Heart left ventricle (tissue), 16 donors: ENCODE measurements around the gene TAP2. TPM values are rescaled to one million over a fixed set of nuclear protein-coding genes. Genes with fewer than 3 reads are reported as not detected.

Experiments used
- ATAC-seq, 4 donors: fragments of 200-7000 bp; cut with Tn5 transposase; one replicate each; pipeline ENCODE4 v1.9.1; 2020 to 2022; ENCODE audit warnings: moderate library complexity in 4 of 4, mild to moderate bottlenecking in 3 of 4, moderate number of reproducible peaks in 1 of 4
- DNase-seq, 5 donors: peaks; one replicate each; pipeline ENCODE4 v3.0.0-alpha.2; 2020
- H3K27ac ChIP-seq, 12 donors: fragments of 200-600 bp; sonication (generic) in 4 of 12; one replicate each; pipeline versions ENCODE4 v1.5.0 to v1.8.0; 2016 to 2022; ENCODE audit warnings: mild to moderate bottlenecking in 2 of 12
- H3K27me3 ChIP-seq, 9 donors: fragments of 200-600 bp; sonication (generic) in 2 of 9; one replicate each; pipeline versions ENCODE4 v1.5.1 to v1.8.0; 2016 to 2022; ENCODE audit warnings: mild to moderate bottlenecking in 3 of 9
- H3K36me3 ChIP-seq, 9 donors: fragments of 200-600 bp; sonication (generic) in 2 of 9; one replicate each; pipeline versions ENCODE4 v1.5.0 to v1.8.0; 2018 to 2022; ENCODE audit warnings: mild to moderate bottlenecking in 2 of 9
- H3K4me1 ChIP-seq, 12 donors: fragments of 200-600 bp; sonication (generic) in 4 of 12; one replicate each; pipeline versions ENCODE4 v1.5.0 to v1.8.0; 2016 to 2022; ENCODE audit warnings: mild to moderate bottlenecking in 3 of 12
- H3K4me3 ChIP-seq, 12 donors: fragments of 200-600 bp; sonication (generic) in 4 of 12; one replicate each; pipeline versions ENCODE4 v1.5.0 to v1.8.0; 2017 to 2022; ENCODE audit warnings: mild to moderate bottlenecking in 9 of 12, moderate library complexity in 4 of 12
- H3K9me3 ChIP-seq, 12 donors: fragments of 200-600 bp; sonication (generic) in 4 of 12; one replicate each; pipeline versions ENCODE4 v1.5.0 to v1.8.0; 2016 to 2022; ENCODE audit warnings: mild to moderate bottlenecking in 1 of 12
- CTCF ChIP-seq, 12 donors: fragments of 200-600 bp; sonication (generic) in 4 of 12; IDR thresholded peaks; one replicate each; pipeline versions ENCODE4 v1.5.0 to v1.8.0; 2018 to 2022; ENCODE audit warnings: antibody characterized with exemption in 12 of 12, mild to moderate bottlenecking in 5 of 12
- POLR2A ChIP-seq, 2 donors: fragments of 450-650 bp; IDR thresholded peaks; one replicate each; pipeline ENCODE4 v1.6.1; 2017; ENCODE audit warnings: antibody characterized with exemption in 2 of 2, mild to moderate bottlenecking in 2 of 2, moderate library complexity in 2 of 2
- WGBS, 4 donors: extraction: QIAGEN DNeasy Blood & Tissue Kit in 2 of 4; methylation state at CpG; one replicate each; pipeline versions ENCODE4 v1.1.5 to v1.1.7; 2013 to 2018; 5-methylcytosine and 5-hydroxymethylcytosine counted together
- intact Hi-C, 10 donors: fragments of 100-400 bp; cut with DNase I; formaldehyde crosslinking; loops; one replicate each; pipeline versions ENCODE4 v1.11.1 to v1.14.2; 2022
- polyA plus RNA-seq, 2 donors: library from polyadenylated mRNA; stranded (reverse); fragments of 200-250 nt; gene quantifications; one replicate each; pipeline ENCODE4 v1.2.3, GENCODE V29; 2013
- total RNA-seq, 9 donors: library from RNA; depleted of rRNA in 2 of 9; stranded (reverse); fragments of >200 nt in 2 of 9; fragmentation: NEBNext Ultra II Directional in 3 of 9; extraction: Animal tissue kit (Norgen Biotek cat#: 25700) in 3 of 9; gene quantifications; one replicate each; pipeline versions ENCODE4 v1.1.0 to v1.2.4, GENCODE V29; 2016 to 2023
- donor health status: ischemic (EF 13 %, LVEDD 7.1; RV severe dilation, severe dysfunction).
- donor health status: healthy with polysubstance abuse.
- donor health status: DM: no; HTN: yes; CAD: no.
- donor health status: DM: no; HTN: no; CAD: no.
- donor health status: ischemic (EF 25% LVEDD 6.9; RV normal size, moderate dysfunction).
- donor health status: ischemic (EF 25% LVEDD 5.7; RV mildly dilated, moderate dysfunction).
- donor health status: healthy.
- donor health status: DM: yes; HTN: yes; CAD: no.
- donor health status: ischemic (EF 35%, LVEDD 5.7; RV mildly dilated, moderate dysfunction).
- donor health status: nonischemic (EF 11% LVEDD 7.7; RV severe dilation, severe dysfunction).
- donor health status: DM: yes; HTN: yes; CAD: no.
- donor health status: PGD.
- donor health status: ischemic (EF 29% LVEDD 5.4; RV normal size, mild dysfunction).
- donor health status: nonischemic (EF 23%, LVEDD 6.1; RV moderate dilation, normal function).

The TAP2 gene
- total and polyA plus RNA-seq, 11 donors: 5.4 to 107 (median 12.6) TPM

DNA sequence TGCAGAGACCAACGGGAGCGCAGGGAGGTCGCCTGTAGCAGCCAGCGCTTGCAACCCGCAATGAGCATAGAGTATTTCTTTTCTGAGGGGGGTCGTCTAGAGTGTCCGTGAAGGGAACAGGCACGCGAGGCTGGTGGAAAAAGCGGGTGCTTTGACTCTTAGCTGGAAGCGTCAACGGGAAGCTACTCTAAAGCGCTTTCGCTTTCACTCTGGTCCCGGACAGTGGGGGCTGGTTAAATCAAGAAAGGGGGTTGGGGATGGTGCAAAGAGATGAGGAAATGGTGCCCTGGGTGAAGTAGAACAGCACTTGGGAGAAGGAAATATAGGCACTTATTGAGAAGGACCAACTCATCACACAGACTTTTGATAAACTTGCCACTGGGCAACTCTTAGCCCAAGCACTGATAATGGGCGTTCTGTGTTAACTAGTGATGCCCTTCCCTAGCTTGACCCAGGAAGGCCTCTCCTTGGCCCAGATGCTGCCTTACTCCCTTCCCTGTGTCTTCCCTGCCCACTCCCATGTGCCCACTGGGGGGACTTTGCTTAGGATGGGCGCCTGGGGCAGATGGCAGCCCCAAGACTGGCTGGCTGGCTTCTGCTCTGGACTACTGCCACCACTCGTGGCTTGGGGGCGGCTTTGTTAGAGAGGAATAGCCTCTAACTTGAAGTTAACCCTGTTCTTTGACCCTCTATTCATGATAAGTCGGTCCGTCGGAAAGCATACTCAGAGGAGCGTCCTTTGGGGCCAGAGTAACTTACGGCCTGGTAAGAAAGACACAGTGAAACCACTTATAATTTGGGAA, 16.0 kb upstream of the TAP2 start:
- peak in 4 of 5 donors; percentile 47 to 67 (median 54) for DNase-seq
- H3K4me3 ChIP-seq: peak overlapping the region; percentile 69 to 99 (median 90)
- H3K4me1 ChIP-seq: peaks cover 0 to 71% (median 24%) of the 10 kb centered on the region in 12 donors
- TF ChIP-seq POLR2A (IDR thresholded peaks at IDR 0.05) (no peak), CTCF (IDR thresholded peaks at IDR 0.05) (no peak)
- no peaks in the 10 kb centered on the region for H3K9me3 ChIP-seq
- H3K27me3 ChIP-seq: no peaks in the 10 kb centered on the region
- H3K36me3 ChIP-seq: peaks cover 0 to 65% (median 51%) of the 10 kb centered on the region in 9 donors
- intact Hi-C loops: loop anchor here in 5 of 10 donors (1.0 to 2.0 kb wide), 2 partner anchors 16 kb away; partner anchors contain the start of gene TAP2 (in 5 of the 5)
- peak overlapping the region; percentile 90 to 100 (median 99) for H3K27ac ChIP-seq
- WGBS, 4 donors: 13 to 17% (median 16%) methylated on average over 23 to 24 of the region's 24 CpGs
- ATAC-seq: peak; percentile 3 to 53 (median 20)

DNA sequence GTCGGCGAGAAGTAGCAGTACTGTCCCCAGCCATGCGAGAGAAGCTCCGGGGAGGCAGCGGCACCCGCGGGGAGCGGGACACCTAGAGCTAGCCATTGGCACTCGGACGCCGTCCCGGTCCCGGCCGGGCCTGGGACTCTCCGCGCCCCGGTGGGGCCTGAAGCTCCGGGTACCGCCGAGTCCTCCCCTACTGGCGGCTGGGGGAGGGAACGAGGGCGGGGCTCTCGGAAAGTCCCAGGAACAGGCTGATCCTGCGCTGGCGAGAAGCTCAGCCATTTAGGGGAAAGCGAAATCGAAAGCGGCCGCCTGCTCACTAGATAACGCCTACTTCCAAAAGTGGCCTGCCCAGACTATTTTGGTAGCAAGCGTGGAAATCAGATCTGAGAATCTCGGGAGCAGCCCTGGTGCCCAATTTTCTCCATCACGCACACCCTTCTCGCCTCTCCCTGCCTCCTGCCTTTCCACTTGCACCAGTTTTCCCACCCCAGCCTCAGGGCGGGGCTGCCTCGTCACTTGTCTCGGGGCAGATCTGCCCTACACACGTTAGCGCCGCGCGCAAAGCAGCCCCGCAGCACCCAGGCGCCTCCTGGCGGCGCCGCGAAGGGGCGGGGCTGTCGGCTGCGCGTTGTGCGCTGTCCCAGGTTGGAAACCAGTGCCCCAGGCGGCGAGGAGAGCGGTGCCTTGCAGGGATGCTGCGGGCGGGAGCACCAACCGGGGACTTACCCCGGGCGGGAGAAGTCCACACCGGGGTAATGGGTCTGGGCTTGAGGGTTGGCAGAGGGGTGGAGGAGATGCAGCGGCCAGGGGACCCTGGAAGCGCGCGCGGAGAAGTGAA, 15.2 kb upstream of the TAP2 start, which contains the start of the genes PSMB9 and TAP1:
Gene PSMB9, plus strand, starts transcription at position 652 of the 835 bp plus-strand sequence. Its CDS starts 38 bp downstream, at position 690.
Gene TAP1, minus strand, starts transcription at position 164 of the 835 bp plus-strand sequence. Its CDS starts 68 bp downstream, at position 96.
- WGBS, 4 donors: 0 to 2% (median 0%) methylated on average over 33 to 68 of the region's 68 CpGs
- intact Hi-C loops: loop anchor here in 7 of 10 donors (1.0 to 2.0 kb wide), 4 partner anchors 8 to 15 kb away; partner anchors contain the start of genes TAP2 (in 7 of the 7) and PSMB8 (in 3 of the 7)
- TF ChIP-seq CTCF (IDR thresholded peaks at IDR 0.05): peak; percentile 59 to 92 (median 86)
- TF ChIP-seq POLR2A (IDR thresholded peaks at IDR 0.05): peak; percentile 63 to 93
- peak; percentile 95 to 96 (median 96) for ATAC-seq
- Histone ChIP-seq H3K9me3 (no peaks in the 10 kb centered on the region), H3K4me1 (peaks cover 0 to 77% (median 24%) of the 10 kb centered on the region in 12 donors), H3K4me3 (peak within 1 kb of the TSS; percentile 69 to 99 (median 90)), H3K36me3 (peaks cover 0 to 65% (median 47%) of the 10 kb centered on the region in 9 donors), H3K27ac (peak within 1 kb of the TSS; percentile 90 to 100 (median 99)), H3K27me3 (no peaks in the 10 kb centered on the region)
- peak; percentile 96 to 97 (median 97) for DNase-seq

DNA sequence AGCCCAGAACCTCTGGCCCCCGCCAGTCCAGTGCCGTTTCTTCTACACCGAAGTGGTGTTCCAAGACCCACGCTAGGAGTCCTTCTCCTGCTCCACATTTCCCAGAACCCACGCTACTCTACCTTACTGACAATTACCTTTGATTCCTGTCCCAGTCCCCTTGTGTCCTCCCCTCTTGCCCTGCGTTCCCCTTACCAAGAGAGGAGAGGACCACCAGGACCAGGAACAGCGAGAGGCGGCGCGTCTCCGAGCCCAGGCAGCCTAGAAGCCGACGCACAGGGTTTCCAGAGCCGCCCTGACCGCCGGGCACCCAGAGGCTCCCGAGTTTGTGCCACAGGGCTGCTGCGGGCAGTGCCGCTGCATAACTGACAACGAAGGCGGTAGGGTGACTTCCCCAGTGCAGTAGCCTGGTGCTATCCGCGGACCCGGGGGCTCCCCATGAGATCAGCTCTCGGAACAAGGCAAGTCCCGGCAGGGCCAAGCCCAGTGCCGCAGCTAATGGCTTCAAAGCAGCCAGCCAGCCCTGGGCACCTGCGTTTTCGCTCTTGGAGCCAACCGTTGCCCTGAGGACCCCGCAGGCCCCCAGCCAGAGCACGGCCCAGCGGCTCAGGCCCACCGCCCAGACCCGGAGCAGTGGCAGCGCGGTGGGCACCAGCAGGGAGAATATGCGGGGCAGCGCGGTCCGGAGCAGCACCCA, 14.5 kb upstream of the TAP2 start:
- H3K4me1 ChIP-seq: peaks cover 0 to 77% (median 24%) of the 10 kb centered on the region in 12 donors
- no peaks in the 10 kb centered on the region for H3K9me3 ChIP-seq
- WGBS, 4 donors: 1 to 2% (median 1%) methylated on average over 21 to 41 of the region's 41 CpGs
- TF ChIP-seq POLR2A (IDR thresholded peaks at IDR 0.05) (no peak), CTCF (IDR thresholded peaks at IDR 0.05) (no peak)
- peak overlapping the region; percentile 69 to 99 (median 90) for H3K4me3 ChIP-seq
- intact Hi-C loops: loop anchor here in 6 of 10 donors (1.0 to 2.0 kb wide), 4 partner anchors 8 to 15 kb away; partner anchors contain the start of genes PSMB8 (in 4 of the 6) and TAP2 (in 2 of the 6)
- ATAC-seq (peak; percentile 8 to 41 (median 24)), DNase-seq (peak; percentile 42 to 79 (median 46))
- peak overlapping the region; percentile 90 to 100 (median 99) for H3K27ac ChIP-seq
- H3K36me3 ChIP-seq: peaks cover 0 to 65% (median 47%) of the 10 kb centered on the region in 9 donors
- H3K27me3 ChIP-seq: no peaks in the 10 kb centered on the region
